NT2/D1 (cell line): ENCODE data around the gene FRMD4B.

Experiments used
- SUZ12 ChIP-seq: IDR thresholded peaks from 2 replicates; pipeline ENCODE4 v1.6.1; 2011; ENCODE audit not compliant: insufficient read length, insufficient read depth; ENCODE audit errors: extremely low read depth
- YY1 ChIP-seq: IDR thresholded peaks from 2 replicates; pipeline ENCODE4 v1.6.1; 2011; ENCODE audit not compliant: insufficient read length, insufficient read depth

- TF ChIP-seq SUZ12 (no peak), YY1 (no peak)
These were observed 137.5 kb downstream of the FRMD4B start for GRCh38 chr3:69248436-69248835.
